HG03108 (cell line): ENCODE results near the gene CFAP74.
"Not testable (repeated sequence)": the region's sequence is repeated elsewhere in the genome, so short reads cannot be mapped to it uniquely, and the experiment has no call there.

ENCODE experiments used
- ATAC-seq: cut with Tn5 transposase; IDR thresholded peaks from one replicate; pipeline ENCODE4 v1.9.1; 2021; ENCODE audit warnings: moderate library complexity; ENCODE audit not compliant: unreplicated experiment

Gene CFAP74

DNA sequence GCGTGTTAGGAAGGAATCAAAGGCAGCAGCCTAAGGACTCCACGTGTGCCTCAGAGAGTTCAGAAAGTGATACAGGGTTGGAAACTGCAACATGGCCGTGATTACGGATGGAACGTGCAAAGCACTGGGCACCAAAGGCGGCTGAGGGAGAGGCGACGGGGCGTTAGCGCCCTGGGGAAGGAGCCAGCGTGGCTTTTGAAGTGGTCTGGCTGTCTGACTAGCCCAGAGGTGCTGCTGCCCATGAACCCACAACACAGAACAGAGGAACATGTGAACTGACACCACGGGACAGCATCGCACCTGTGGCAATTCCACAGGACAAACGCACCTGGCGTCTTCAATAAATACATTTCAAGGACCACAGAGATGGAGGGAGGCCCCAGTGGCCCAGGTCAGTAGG lies 66.5 kb downstream of the CFAP74 start:
- ATAC-seq = no peak

DNA sequence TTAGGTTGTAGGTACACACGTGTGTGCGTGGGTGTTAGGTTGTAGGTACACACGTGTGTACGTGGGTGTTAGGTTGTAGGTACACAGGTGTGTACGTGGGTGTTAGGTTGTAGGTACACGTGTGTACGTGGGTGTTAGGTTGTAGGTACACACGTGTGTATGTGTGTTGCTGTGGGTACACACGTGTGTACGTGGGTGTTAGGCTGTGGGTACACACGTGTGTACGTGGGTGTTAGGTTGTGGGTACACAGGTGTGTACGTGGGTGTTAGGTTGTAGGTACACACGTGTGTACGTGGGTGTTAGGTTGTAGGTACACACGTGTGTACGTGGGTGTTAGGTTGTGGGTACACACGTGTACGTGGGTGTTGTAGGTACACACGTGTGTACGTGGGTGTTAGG lies 68.7 kb downstream of the CFAP74 start:
- ATAC-seq = not testable (repeated sequence)

DNA sequence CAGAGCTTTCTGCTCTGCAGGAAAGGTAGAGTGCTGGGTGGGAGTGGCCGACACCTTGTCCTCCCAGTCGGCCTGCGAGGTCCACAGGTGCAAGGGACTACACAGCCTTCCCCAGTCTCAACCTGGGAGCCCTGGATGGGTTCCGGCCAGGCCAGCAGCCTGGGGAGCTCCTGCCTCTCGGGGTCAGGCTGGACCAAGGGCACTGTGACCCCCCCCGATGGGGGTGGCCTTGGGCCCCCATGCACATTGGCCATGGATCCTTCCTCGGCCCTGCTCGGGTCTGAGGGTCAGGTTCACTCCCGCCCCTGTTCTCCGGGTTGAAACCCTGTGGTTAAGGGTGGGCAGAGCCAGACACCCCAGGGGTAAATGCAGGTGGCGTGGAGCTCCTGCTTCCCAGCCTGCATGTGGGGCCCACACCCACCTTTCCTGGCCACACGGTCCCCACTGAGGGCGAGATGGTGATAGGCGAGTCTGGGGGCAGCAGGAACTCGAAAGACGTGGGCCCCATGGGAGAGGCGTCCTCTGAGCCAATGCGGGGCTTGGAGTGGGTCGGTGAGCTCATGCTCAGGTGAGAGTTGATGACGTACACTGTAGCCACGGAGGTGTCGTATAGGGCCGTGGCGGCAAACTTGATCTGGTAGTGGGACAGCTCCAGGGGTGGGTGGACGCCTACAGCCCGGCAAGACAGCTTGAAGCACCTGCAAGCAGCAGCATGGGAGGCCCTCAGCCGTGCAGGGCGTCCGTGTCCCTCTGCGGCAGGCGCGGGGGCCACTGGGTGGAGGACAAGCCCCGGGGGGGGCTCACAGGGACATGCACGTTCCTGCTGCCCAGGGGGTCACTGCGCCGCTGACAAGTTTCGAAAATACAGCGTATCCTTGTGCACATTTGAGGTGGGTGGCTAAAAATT lies 73.7 kb downstream of the CFAP74 start:
- no peak for ATAC-seq

DNA sequence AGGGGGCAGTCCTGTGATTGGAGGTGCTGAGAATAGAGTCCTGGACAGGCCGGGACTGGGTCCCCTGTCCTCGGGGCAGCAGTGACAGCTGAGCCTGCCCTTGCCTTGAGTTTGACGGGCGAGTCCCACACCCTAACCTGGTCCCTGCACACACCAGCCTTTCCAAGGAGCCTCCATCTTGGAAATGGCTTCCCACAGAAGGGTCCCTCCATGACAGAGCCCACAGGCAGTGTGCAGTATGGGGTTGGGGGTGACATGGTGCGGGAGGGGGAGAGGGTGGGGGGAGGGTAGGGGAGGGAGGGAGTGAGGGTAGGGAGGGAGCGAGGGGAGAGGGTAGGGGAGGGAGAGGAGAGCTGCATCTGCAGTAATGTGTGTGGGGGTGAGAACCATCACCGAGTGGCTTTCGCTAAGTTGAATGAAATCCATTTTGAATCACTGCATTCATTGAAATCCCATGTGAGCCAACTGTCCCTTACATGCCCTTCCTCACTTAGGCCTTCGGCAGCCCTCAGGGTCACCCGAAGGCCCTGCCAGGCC lies 74.4 kb downstream of the CFAP74 start:
- no peak for ATAC-seq

DNA sequence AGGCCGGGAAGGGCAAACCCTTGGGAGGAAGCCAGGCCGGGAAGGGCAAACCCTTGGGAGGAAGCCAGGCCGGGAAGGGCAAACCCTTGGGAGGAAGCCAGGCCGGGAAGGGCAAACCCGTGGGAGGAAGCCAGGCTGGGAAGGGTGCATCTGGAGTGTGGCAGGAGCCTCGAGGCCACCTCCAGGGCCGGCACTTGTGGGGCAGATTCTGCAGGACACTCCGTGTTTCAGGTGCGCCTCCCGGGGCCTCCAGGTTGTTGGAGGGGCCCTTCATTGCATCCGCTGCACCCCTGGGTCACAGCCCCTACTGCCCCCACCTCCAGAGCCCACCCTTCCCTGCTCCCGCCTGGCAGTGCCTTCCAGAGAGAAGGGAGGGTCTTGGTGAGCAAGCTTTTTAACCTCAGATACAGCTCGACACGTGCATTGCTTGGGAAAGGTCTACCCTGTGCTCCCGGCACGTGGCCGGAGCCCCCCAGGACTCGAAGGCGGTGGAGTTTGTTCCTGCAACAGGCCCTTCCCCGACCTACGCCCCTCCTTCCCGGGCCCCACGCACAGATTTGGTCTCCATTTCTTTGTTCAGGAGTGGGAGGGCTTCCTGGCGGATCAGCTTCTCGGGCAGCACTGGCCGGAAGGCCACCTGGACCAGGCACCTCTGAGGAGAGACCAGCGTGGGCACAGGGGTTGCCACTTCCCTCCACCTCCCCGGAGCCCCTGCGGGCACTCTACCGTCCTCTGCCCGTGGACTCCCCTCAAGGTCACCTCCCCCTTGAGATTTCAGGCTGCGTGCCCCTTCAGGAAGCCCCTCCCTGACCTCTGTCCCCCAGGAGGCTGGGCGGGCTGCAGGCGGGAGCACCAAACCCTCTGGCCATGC lies 75.1 kb downstream of the CFAP74 start:
- ATAC-seq = no peak

DNA sequence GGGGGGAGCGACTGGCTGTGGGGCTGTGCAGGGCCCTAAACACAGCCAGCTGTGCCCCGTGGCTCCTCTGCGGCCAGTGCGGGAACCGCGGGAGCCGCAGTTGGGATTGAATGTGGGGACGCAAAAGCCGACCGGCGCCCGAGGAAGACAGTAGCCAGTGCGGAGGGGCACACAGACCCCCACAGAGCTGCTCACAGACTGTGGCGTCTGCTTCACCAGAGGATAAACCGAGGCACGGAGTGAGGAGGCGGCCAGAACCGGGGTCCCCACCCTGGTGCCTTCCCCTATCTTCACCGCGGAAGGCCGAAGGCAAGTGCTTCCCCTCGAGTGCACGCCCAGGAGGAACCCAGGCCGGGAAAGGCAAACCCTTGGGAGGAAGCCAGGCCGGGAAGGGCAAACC lies 75.8 kb downstream of the CFAP74 start:
- no peak for ATAC-seq

DNA sequence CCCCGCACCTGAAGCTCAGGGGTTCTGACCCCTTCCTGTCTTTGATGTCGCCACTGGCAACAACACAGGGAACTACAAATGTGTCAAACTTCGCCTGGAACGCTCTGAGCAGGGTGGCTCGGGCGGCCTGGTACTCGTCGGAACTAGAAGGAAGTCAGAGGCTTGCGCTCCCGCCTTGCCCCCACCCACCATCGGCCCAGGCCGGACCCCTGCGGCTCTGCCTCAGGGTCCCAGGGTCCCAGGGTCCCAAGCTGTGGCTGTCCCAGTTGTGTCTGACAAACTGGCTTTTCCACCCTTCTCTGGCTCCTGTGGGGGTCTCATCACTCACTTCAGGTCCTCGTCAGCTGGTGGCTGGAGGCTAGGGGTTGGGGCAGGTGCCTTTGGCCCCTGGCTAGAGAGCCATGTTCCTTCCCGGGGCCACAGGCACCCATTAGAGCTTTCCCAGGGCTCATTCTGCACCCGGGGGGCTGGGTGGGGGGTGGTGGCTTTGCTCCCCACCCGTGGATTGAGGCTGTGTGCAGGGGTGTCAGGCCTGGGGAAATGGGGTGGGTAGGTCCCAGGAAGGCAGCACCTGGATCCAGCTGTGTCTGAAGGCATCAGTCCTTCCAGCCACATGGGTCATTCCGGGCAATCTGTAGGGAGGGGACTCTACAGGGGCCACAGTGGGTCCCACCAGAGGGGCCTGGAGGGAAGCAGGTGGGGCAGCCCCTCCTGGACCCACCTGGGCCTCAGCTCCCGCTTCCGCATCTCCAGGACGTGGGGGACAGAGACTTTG lies 76.5 kb downstream of the CFAP74 start:
- ATAC-seq = no peak

DNA sequence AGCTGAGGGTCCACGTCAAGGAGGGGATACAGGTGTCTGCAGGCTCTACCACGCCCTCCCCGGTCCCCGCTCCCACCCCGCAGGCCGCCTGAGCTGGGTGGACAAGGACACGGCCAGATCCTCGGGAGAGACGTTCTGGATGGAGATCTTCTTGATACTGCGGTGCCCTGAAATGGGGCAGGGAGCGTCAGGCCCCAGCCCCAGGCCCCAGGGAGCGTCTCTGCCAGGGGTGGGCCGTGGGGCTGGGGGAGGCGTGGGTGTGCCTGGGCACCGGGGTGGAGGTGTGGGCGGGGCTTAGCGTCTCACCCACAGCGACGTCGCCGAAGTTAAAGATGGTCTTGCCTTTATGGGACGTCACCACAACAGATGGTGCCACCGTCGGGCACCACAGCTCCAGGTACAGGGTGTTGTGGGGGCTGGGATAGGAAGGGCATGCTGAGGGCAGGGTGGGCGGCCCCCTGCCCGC lies 77.2 kb downstream of the CFAP74 start:
- ATAC-seq = no peak

DNA sequence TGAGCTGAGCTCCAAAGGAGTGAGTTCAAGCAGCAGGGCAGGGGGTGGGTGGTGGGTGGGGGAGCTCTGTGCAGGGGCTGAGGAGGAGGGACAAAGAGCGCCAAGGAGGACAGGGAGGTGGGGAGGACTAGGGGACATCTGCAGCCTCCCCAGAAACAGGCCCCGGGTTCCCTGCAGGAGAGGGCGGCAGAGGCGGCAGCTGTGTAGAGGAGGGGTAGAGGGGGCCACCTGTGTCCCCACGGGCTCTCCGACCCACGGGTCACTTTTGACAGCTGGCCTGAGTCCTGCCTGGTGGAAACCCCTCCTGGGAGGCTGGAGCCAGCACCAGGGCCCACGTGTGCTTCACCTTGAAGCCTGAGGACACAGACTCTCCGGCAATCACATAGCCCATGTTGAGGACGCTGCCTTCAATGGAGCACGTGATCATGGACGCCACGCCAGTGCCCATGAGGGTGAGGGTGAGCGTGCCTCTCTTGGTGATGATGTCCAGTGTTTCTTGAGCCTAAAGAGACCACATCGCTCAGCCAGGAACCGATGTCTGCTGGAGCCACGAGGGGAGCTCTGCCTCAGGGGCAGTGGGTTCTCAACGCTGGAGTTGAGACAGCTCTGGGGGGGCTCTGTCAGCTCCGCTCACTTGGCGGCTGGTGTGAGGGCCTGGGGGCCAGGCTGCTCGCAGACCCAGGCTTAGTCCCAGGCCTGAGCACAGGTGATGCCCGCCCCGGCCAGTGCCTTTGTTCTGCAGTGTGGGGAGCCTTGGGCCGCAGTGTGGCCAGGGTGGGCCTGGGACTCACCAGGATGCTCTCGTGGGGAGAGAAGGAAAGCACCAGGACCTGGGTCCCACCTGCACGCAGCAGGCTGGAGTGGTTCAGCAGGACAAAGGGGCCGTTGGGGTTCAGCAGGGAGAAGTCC lies 77.9 kb downstream of the CFAP74 start:
- ATAC-seq = no peak

DNA sequence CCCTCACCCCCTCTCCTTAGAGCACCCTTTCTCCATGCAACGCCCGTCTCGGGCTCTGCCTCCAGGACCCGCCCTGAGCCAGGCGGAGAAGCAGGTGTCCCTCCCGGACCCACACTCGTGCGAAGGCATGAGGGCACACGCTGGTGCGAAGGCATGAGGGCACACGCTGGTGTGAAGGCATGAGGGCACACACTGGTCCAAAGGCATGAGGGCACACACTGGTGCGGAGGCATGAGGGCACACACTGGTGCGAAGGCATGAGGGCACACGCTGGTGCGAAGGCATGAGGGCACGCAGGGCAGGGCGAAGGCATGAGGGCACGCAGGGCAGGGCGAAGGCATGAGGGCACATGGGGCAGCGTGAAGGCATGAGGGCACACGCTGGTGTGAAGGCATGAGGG lies 78.7 kb downstream of the CFAP74 start:
- ATAC-seq = no peak

DNA sequence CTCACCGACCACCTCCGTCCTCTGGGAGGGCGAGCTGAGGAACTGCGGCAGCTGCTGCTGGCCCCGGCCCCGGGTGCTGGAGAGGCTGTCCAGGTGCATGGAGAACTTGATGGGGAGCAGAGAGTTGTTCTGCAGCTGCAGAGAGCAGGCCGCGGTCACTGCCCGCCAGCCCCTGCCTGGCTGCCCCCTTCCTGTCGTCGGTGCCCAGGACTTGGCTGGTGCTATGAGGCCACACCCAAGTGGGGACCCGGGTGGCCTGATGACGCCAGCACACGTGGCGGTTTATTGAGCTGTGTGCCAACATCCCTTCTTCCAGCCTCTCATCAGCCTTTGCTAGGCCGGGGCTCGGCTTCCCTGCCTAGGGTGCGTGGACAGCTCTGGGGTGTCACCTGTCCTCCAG lies 79.2 kb downstream of the CFAP74 start:
- no peak for ATAC-seq

DNA sequence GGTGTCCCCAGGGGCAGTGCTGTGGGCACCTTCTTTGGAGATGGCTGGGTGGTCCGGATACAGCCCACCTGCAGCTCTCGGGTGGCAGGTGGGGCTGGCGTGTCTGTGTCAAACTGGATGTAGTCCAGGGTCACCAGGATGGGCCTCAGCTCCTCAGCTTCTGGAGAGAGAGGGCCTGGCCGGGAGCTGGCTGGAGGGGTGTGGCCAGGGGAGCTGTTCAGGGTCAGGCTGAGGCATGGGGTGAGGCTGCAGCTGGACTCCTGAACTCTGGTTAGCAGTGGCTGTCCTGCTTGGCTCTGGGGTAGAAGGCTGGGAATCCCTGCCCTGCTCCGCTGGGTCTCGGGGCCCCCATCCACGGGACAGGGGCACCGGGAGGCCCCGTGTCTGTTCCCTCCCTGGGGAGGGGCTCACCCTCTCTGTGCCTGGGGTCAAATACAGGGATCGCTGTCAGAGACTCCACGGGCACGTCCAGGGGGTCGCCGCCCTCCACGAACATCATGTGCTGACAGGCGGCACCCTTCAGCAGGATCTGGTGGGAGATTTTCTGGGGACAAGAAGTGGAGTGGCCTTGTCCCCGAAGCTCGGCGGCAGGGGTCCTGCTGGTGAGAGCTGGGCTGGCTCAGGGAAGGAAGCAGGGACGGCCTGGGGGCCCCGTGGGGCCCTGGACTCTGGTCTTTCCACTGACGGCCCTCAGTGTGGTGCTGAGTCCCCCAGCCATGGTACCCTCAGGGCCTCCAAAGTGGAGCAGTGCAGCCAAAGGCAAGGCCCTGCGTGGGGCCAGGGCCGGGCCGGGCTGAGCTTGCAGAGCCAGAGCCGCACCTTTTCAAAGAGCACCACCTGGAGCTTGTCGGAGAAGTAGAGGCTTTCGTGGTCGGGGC lies 80.4 kb downstream of the CFAP74 start:
- ATAC-seq = no peak

DNA sequence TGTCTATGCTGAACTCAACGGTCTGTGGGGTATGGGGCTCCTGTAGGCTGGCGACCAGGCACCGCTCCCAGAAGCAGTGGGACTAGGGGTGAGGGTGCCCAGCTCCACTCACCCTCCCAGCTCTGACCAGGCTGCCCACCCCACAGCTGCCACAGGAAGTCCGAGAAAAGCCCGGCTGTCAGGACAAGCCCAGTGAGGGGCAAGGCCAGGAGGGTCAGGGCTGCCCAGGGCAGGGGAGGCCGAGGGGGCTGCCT lies 81.0 kb downstream of the CFAP74 start:
- ATAC-seq = no peak

DNA sequence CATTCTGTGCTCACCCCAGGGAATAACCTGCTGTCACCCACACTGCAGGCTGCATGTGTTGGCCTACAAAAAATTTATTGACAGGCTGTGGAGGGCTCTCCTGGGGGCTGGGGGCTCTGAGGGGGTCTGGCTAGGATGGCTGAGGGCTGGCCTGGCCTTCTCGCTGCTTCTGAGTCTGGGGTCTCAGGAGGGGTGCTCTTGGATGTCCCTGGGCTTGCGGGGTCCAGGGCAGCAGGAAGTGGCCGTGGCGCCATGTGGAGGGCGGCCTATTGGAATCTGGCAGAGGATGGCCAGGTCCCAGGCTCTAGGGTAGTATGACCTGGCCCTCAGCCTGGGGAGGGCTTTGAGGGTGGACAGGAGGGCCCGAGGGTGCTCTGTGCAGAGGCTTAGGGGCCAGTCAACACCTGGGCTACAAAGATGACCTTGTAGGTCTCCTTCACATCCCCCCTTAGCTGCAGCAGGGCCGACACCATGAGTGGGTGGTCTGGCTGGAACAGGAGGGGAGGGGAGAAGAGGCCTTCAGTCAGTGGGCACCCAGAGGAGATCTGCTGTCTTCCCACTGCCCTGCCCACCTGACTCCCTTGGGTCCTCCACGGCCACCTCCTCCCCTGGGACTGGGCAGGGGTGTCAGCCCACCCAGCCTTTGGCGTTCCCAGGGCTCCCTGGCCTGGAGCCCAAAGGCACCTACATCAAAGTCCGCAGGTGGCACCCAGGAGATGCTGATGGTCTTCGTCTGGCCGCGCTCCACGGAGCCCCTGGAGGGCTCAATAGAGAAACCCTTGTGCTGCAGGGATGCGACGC lies 81.5 kb downstream of the CFAP74 start:
- ATAC-seq = no peak

DNA sequence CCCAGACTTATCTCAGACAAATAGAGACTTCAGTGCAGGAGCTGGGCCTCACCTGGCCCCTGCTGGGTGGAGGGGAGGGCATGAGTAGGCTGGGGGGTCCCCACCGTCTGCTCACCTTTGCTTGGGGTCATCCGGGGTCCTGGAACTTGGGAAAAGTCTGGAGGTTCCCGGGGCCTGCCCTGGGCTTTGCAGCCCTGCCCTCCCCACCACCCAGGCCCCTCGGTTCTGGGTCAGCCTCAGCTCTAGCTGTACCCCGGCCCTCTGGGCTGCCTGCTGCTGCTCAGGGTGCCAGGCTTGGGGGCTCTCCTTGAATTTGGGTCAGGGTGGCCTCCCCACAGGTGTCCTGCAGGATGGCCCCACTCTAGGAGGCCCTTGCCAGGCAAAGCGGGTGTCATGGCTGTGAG lies 82.1 kb downstream of the CFAP74 start:
- ATAC-seq = no peak

DNA sequence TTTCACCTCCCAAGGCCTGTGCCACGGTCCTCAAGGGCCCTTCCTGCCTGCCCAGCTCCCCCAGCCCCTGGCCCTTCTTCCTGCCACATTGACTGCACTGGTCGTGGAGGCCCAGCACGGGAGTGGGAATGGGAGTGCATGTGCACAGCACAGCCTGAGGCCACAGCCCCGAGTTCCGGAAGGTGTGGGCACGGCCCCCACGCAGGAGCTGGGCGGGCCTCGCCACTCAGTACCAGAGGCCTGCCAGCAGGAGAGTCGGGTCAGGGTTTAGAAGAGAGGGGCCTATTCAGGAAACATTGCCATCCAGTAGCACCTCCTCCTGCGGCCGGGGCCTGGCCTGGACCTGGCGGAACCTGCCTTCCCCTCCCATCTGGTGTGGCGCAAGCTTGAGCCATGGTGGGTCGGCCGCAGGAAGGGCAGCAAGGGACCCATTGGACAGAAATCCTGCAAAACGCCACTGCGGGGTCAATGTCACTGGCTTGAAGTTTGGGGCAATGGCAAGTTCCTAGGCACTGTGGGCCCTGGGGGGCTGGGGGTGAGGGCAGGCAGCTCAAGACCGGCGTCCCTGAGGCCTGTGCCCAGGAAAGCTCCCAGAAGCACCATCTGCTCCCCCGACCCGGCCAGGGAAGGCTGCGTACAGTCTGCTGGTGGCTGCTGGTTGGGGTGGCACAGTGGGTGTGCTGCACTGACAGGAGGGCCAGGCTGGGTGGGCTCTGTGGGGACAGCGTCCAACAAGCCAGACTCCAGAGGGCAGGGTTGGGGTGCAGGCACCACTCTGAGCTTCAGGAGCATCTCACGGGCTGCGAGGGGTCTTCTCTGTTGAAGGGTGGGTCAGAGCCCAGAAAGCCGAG lies 82.8 kb downstream of the CFAP74 start:
- ATAC-seq = no peak

DNA sequence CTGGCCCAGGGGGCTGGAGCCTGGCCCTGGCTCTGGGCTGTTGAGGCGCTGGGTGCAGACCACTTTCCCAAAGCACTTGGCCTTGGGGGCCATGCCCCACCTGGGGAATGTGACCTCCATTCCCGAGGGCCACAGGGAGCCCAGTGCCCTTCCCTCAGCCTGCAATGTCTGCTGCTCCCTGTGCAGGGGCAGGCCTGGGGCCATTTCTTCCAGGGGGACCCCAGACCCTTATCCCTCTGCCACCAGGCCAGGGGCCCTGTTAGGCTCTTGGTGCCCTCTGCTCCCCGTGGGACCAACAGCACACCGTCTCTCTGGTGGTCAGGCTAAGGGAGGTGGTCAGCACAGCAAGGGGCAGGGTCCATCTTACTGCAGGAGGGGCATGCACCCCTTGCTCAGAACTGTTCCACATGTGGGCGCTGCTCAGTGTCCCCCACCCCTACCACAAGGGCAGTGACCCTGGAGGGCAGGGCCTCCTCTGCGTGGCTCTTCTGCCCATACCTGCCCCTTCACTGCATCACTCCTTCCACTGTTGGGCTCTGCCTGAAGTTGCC lies 83.5 kb downstream of the CFAP74 start:
- no peak for ATAC-seq
